Right lobe of liver (tissue), 6 donors: ENCODE results near the gene DOK6. TPM values are rescaled to one million over a fixed set of nuclear protein-coding genes. Genes with fewer than 3 reads are reported as not detected.

Source experiments
- ATAC-seq, 4 donors: fragments of 200-7000 bp; cut with Tn5 transposase; one replicate each; pipeline ENCODE4 v1.9.1; 2020; ENCODE audit warnings: mild to moderate bottlenecking in 4 of 4, moderate library complexity in 4 of 4
- DNase-seq, 3 donors: peaks; one replicate each; pipeline ENCODE4 v3.0.0-alpha.2; 2020
- H3K27ac ChIP-seq, 3 donors: fragments of 200-600 bp; one replicate each; pipeline ENCODE4 v1.8.0; 2022
- H3K27me3 ChIP-seq, 2 donors: fragments of 200-600 bp; one replicate each; pipeline ENCODE4 v1.8.0; 2022
- H3K36me3 ChIP-seq, 4 donors: fragments of 200-600 bp; sonication (generic) in 1 of 4; one replicate each; pipeline versions ENCODE4 v1.5.1 to v1.8.0; 2017 to 2022; ENCODE audit warnings: control low read depth in 1 of 4
- H3K4me1 ChIP-seq, 4 donors: fragments of 200-600 bp; sonication (generic) in 1 of 4; one replicate each; pipeline versions ENCODE4 v1.5.1 to v1.8.0; 2017 to 2022; ENCODE audit warnings: control low read depth in 1 of 4
- H3K4me3 ChIP-seq, 3 donors: fragments of 200-600 bp; one replicate each; pipeline ENCODE4 v1.8.0; 2022
- H3K9me3 ChIP-seq, 4 donors: fragments of 200-600 bp; sonication (generic) in 1 of 4; one replicate each; pipeline versions ENCODE4 v1.5.1 to v1.8.0; 2017 to 2022; ENCODE audit warnings: control low read depth in 1 of 4
- POLR2A ChIP-seq: fragments of 450-650 bp; IDR thresholded peaks from one replicate; pipeline ENCODE4 v1.6.1; 2017; ENCODE audit warnings: antibody characterized with exemption, mild to moderate bottlenecking
- WGBS: methylation state at CpG from one replicate; pipeline ENCODE4 v1.1.6; 2018; ENCODE audit warnings: low coverage, low lambda C conversion rate; ENCODE audit not compliant: insufficient coverage; ENCODE audit errors: missing lambda C conversion rate; 5-methylcytosine and 5-hydroxymethylcytosine counted together
- intact Hi-C, 2 donors: fragments of 100-400 bp; cut with DNase I; formaldehyde crosslinking; loops; one replicate each; pipeline versions ENCODE4 v1.11.2 to v1.14.1; 2022
- total RNA-seq, 6 experiments: library from RNA; depleted of rRNA in 2 of 6; stranded (reverse); fragments of >200 nt in 2 of 6; fragmentation: NEBNext Ultra II Directional in 3 of 6; extraction: Animal tissue kit (Norgen Biotek cat#: 25700) in 3 of 6; gene quantifications; one replicate each; pipeline versions ENCODE4 v1.1.0 to v1.2.4, GENCODE V29; 2016 to 2023
- TF ChIP-seq, protein P1 (sequence below), 4 donors: fragments of 200-600 bp in 3 of 4; fragments of 450-650 bp in 1 of 4; IDR thresholded peaks; one replicate each; pipeline versions ENCODE4 v1.5.1 to v1.8.0; 2016 to 2022; ENCODE audit warnings: antibody characterized with exemption in 4 of 4, mild to moderate bottlenecking in 2 of 4
- donor health status: DM: no; HTN: yes; CAD: no.
- donor health status: DM: no; HTN: no; CAD: no.
- donor health status: DM: no; HTN: no; CAD: no.
- donor health status: DM: no; HTN: yes; CAD: no.
- donor health status: DM: no; HTN: yes; CAD: no.

DOK6 gene
- total RNA-seq, 6 experiments from 2014 or later: 0.37 to 2.9 (median 2.1) TPM; not detected in 1

DNA sequence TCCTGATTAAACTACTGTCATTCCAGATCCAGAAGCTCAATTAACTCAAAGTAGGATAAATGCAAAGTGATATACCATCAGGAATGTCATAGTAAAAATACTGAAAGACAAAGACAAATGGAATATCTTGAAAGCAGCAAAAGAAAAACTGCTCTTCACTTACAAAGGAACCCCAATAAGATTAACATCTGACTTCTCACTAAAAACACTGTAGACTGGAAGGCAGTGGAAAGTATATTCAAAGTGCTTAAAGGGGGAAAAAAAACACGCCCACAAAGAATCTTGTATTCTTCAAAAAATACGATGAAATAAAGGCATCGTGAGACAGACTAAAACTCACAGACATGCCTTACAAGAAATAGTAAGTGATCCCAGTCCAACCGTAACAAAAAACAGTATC, 195.7 kb downstream of the DOK6 start:
- no peak for TF ChIP-seq POLR2A
- H3K9me3 ChIP-seq: peaks cover 0 to 4% (median 0%) of the 10 kb centered on the region in 4 donors
- no peak overlapping the region for H3K27ac ChIP-seq
- ATAC-seq: no peak
- intact Hi-C loops: no loop called here
- no peak for DNase-seq
- no peaks in the 10 kb centered on the region for H3K27me3 ChIP-seq
- H3K4me3 ChIP-seq: no peak overlapping the region
- H3K4me1 ChIP-seq: no peaks in the 10 kb centered on the region
- no peaks in the 10 kb centered on the region for H3K36me3 ChIP-seq
- WGBS: 65% methylated on average over 4 of the region's 4 CpGs

DNA sequence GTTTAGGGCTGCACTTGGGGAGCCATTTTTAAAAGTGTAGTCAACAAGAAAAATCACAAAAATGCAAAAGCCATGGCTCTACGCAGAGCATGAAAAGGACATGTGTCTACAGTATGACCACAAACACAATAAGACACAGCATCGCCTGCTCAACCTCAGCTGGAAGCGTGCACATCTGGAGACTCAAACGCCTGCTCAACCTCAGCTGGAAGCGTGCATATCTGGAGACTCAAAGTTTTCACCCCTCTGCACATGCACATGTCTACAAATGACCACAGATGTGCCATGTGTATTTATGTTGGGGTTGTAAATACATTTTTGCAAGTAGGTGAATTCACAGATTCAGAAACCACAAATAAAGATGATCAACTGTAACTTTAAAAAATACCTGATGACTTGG, 196.9 kb downstream of the DOK6 start:
- Histone ChIP-seq H3K36me3 (no peaks in the 10 kb centered on the region), H3K4me1 (no peaks in the 10 kb centered on the region), H3K27me3 (no peaks in the 10 kb centered on the region), H3K9me3 (peaks cover 0 to 4% (median 0%) of the 10 kb centered on the region in 4 donors), H3K27ac (no peak overlapping the region), H3K4me3 (no peak overlapping the region)
- no peak for TF ChIP-seq POLR2A
- TF ChIP-seq, protein P1, sequence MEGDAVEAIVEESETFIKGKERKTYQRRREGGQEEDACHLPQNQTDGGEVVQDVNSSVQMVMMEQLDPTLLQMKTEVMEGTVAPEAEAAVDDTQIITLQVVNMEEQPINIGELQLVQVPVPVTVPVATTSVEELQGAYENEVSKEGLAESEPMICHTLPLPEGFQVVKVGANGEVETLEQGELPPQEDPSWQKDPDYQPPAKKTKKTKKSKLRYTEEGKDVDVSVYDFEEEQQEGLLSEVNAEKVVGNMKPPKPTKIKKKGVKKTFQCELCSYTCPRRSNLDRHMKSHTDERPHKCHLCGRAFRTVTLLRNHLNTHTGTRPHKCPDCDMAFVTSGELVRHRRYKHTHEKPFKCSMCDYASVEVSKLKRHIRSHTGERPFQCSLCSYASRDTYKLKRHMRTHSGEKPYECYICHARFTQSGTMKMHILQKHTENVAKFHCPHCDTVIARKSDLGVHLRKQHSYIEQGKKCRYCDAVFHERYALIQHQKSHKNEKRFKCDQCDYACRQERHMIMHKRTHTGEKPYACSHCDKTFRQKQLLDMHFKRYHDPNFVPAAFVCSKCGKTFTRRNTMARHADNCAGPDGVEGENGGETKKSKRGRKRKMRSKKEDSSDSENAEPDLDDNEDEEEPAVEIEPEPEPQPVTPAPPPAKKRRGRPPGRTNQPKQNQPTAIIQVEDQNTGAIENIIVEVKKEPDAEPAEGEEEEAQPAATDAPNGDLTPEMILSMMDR (IDR thresholded peaks at IDR 0.05): no peak
- intact Hi-C loops: no loop called here
- DNase-seq (no peak), ATAC-seq (no peak)
- WGBS: 76% methylated on average over 3 of the region's 5 CpGs

DNA sequence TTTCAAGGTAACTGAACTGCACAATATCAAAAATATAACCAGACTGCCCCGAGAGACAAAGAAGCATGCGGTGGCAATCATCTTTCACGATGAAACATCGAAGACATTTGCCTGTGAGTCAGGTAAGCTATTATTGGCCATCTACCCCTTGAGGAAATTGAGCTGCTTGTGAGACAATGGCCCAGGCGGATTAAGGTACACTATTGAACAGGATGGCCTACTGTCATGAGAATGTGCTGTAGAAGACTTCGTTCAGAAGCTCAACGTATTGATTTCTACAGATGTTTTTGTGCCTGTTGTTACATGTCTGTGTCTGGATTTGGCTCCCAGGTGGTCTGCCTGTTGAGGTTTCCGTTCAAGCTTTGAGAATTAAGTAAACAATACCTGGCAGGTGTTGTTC, 198.7 kb downstream of the DOK6 start:
- TF ChIP-seq, protein P1 (IDR thresholded peaks at IDR 0.05): no peak
- no peak for TF ChIP-seq POLR2A
- Histone ChIP-seq H3K36me3 (no peaks in the 10 kb centered on the region), H3K27ac (no peak overlapping the region), H3K4me1 (no peaks in the 10 kb centered on the region), H3K9me3 (peaks cover 0 to 4% (median 0%) of the 10 kb centered on the region in 4 donors), H3K27me3 (no peaks in the 10 kb centered on the region), H3K4me3 (no peak overlapping the region)
- intact Hi-C loops: no loop called here
- DNase-seq (no peak), ATAC-seq (no peak)
- 84% methylated on average over 8 of the region's 8 CpGs for WGBS

DNA sequence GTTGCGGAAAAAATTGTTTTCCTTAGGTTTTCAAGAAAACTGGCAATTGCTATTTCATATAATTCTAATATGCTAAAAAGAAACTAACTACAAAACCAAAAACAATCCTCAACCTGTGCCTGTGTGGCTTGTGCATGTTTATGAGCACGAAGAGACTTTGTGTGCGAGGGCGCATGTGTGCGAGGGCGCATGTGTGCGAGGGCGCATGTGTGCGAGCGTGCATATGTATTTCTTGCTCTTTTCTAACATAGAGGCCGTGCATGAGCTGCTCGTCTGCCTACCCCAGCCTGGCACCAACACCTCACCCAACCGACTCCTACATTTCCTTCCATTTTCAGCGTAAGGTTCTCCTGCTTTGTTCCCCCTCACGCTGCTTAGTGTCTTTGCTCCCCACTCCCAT, 211.6 kb downstream of the DOK6 start:
- intact Hi-C loops: no loop called here
- DNase-seq (no peak), ATAC-seq (no peak)
- WGBS: 82% methylated on average over 15 of the region's 15 CpGs
- TF ChIP-seq, protein P1 (IDR thresholded peaks at IDR 0.05): no peak
- TF ChIP-seq POLR2A: no peak
- no peaks in the 10 kb centered on the region for H3K9me3 ChIP-seq
- no peak overlapping the region for H3K27ac ChIP-seq
- no peaks in the 10 kb centered on the region for H3K27me3 ChIP-seq
- H3K4me3 ChIP-seq: no peak overlapping the region
- H3K36me3 ChIP-seq: no peaks in the 10 kb centered on the region
- H3K4me1 ChIP-seq: no peaks in the 10 kb centered on the region

DNA sequence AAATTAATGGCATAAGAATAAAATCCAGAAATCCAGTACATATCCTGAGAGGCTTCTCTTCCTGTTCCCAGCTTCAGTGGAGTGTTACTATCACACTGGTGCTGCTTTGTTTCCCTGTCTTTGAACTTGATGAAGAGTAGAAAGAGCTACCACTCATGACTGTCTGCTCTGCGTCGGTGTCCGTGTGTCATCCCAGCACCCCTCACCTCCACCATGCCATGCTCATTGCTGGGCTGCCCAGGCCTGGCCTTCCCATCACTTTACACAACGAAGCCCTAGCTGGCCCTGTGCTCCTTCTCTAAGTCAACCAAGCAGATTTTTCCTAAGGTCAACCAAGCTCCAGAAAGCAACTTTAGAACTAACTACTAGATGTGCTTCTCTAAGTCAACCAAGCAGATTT, 215.4 kb downstream of the DOK6 start:
- Histone ChIP-seq H3K4me1 (no peaks in the 10 kb centered on the region), H3K36me3 (no peaks in the 10 kb centered on the region), H3K27ac (no peak overlapping the region), H3K4me3 (no peak overlapping the region), H3K9me3 (no peaks in the 10 kb centered on the region), H3K27me3 (no peaks in the 10 kb centered on the region)
- ATAC-seq (no peak), DNase-seq (no peak)
- WGBS: 75% methylated on average over 1 of the region's 4 CpGs
- TF ChIP-seq POLR2A: no peak
- TF ChIP-seq, protein P1 (IDR thresholded peaks at IDR 0.05): no peak
- intact Hi-C loops: no loop called here
